DMS79 (cell line): Measurements from ENCODE around the gene IGFBP1.

Experiments
- DNase-seq: peaks from one replicate; lab custom pipeline; 2025; lab: John Stamatoyannopoulos, UW

Gene IGFBP1

GRCh38 chr7:45909561-45909960 is 21.3 kb downstream of the IGFBP1 start:
- no peak for DNase-seq

- DNase-seq: no peak
These were observed 22.6 kb downstream of the IGFBP1 start for GRCh38 chr7:45910855-45911254.

- no peak for DNase-seq
These were observed 23.0 kb downstream of the IGFBP1 start for GRCh38 chr7:45911311-45911710.

GRCh38 chr7:45912972-45913371 is 24.7 kb downstream of the IGFBP1 start:
- no peak for DNase-seq

GRCh38 chr7:45914911-45915310 is 26.6 kb downstream of the IGFBP1 start:
- DNase-seq: no peak

- DNase-seq: no peak
These were observed 27.3 kb downstream of the IGFBP1 start for GRCh38 chr7:45915606-45916005.

- DNase-seq: no peak
These were observed 28.8 kb downstream of the IGFBP1 start for GRCh38 chr7:45917064-45917463.

- peak; percentile 32 for DNase-seq
These were observed 29.4 kb downstream of the IGFBP1 start for GRCh38 chr7:45917658-45918057.

- no peak for DNase-seq
These were observed 30.3 kb downstream of the IGFBP1 start for GRCh38 chr7:45918556-45918955.

- no peak for DNase-seq
These were observed 31.0 kb downstream of the IGFBP1 start for GRCh38 chr7:45919231-45919784.

- no peak for DNase-seq
These were observed 31.7 kb downstream of the IGFBP1 start for GRCh38 chr7:45919993-45920459.

GRCh38 chr7:45920502-45921380 is 32.5 kb downstream of the IGFBP1 start, which contains the start of gene IGFBP3:
TSS of gene IGFBP3 (minus strand) at chr7:45921272. CDS start at chr7:45921140, 132 bp downstream.
- peak; percentile 40 for DNase-seq

- no peak for DNase-seq
These were observed 33.1 kb downstream of the IGFBP1 start for GRCh38 chr7:45921381-45921698.

GRCh38 chr7:45921699-45922519 is 33.6 kb downstream of the IGFBP1 start:
- DNase-seq: no peak

GRCh38 chr7:45922810-45923209 is 34.5 kb downstream of the IGFBP1 start:
- no peak for DNase-seq

GRCh38 chr7:45923290-45923689 is 35.0 kb downstream of the IGFBP1 start:
- no peak for DNase-seq

- no peak for DNase-seq
These were observed 35.5 kb downstream of the IGFBP1 start for GRCh38 chr7:45923818-45924217.

GRCh38 chr7:45924283-45924682 is 36.0 kb downstream of the IGFBP1 start:
- DNase-seq: no peak

GRCh38 chr7:45927721-45928120 is 39.4 kb downstream of the IGFBP1 start:
- DNase-seq: no peak

- no peak for DNase-seq
These were observed 42.7 kb downstream of the IGFBP1 start for GRCh38 chr7:45930967-45931366.

GRCh38 chr7:45937301-45937700 is 49.0 kb downstream of the IGFBP1 start:
- no peak for DNase-seq

GRCh38 chr7:45937862-45938261 is 49.6 kb downstream of the IGFBP1 start:
- no peak for DNase-seq
